K562 (cell line): ENCODE measurements around the gene PRKD2. TPM values are rescaled to one million over a fixed set of nuclear protein-coding genes. Genes with fewer than 3 reads are reported as not detected.
A peak's percentile ranks its signal among the peaks of the same experiment; 100 is the strongest.

Source experiments
- C11orf30 ChIP-seq: fragments of 450-650 bp; IDR thresholded peaks from 2 replicates; pipeline ENCODE4 v1.6.1; 2016; ENCODE audit warnings: low read depth, mild to moderate bottlenecking
- CCNT2 ChIP-seq: IDR thresholded peaks from 2 replicates; pipeline ENCODE4 v1.6.1; 2011; ENCODE audit warnings: borderline replicate concordance, low read depth, mild to moderate bottlenecking, moderate library complexity, mixed read lengths, low read length; ENCODE audit not compliant: insufficient read length; ENCODE audit errors: extremely low read depth
- CHD2 ChIP-seq: IDR thresholded peaks from 2 replicates; pipeline ENCODE4 v1.6.1; 2011; ENCODE audit warnings: low read depth, low read length
- DLX4 ChIP-seq: fragments of 250-450 bp; sonication (Bioruptor Pico); IDR thresholded peaks from 2 replicates; pipeline ENCODE4 v1.6.1; 2021; ENCODE audit warnings: mild to moderate bottlenecking
- EHMT2 ChIP-seq: fragments of 450-650 bp; IDR thresholded peaks from 2 replicates; pipeline ENCODE4 v1.6.1; 2018; ENCODE audit warnings: antibody characterized with exemption
- FOXK2 ChIP-seq, 2 experiments: fragments of 450-650 bp; IDR thresholded peaks in 1 of 2; conservative IDR thresholded peaks in 1 of 2; 2 replicates each; pipeline ENCODE4 v1.6.1; 2016; ENCODE audit warnings: low read depth in 2 of 2, mild to moderate bottlenecking in 1 of 2
- FOXO4 ChIP-seq: fragments of 450-650 bp; formaldehyde crosslinking; IDR thresholded peaks from 2 replicates; pipeline ENCODE4 v1.4.0; 2020; ENCODE audit warnings: mild to moderate bottlenecking, moderate library complexity
- KAT8 ChIP-seq: fragments of 450-650 bp; IDR thresholded peaks from 2 replicates; pipeline ENCODE4 v1.6.1; 2016; ENCODE audit warnings: low read depth, mild to moderate bottlenecking
- KHSRP ChIP-seq: fragments of 450-650 bp; IDR thresholded peaks from 2 replicates; pipeline ENCODE4 v1.6.1; 2017
- MAFF ChIP-seq: IDR thresholded peaks from 2 replicates; pipeline ENCODE4 v1.6.1; 2012; ENCODE audit warnings: low read length, improper control_type of control experiment
- MED1 ChIP-seq: sonication (generic); formaldehyde crosslinking; IDR thresholded peaks from 2 replicates; pipeline ENCODE4 v1.8.1; 2023; ENCODE audit warnings: missing genetic modification reagents, borderline replicate concordance
- MIER1 ChIP-seq: fragments of 450-650 bp; IDR thresholded peaks from 2 replicates; pipeline ENCODE4 v1.6.1; 2016; ENCODE audit warnings: antibody characterized with exemption, mild to moderate bottlenecking, low read depth
- NKRF ChIP-seq: fragments of 450-650 bp; IDR thresholded peaks from 2 replicates; pipeline ENCODE4 v1.6.1; 2016; ENCODE audit warnings: borderline replicate concordance
- PHF21A ChIP-seq: fragments of 450-650 bp; IDR thresholded peaks from 2 replicates; pipeline ENCODE4 v1.6.1; 2017; ENCODE audit warnings: low read depth, borderline replicate concordance
- POLR3G ChIP-seq: IDR thresholded peaks from 2 replicates; pipeline ENCODE4 v1.6.1; 2011; ENCODE audit not compliant: insufficient read length, insufficient replicate concordance; ENCODE audit errors: extremely low read depth
- RBM14 ChIP-seq: fragments of 200-400 bp; formaldehyde crosslinking; IDR thresholded peaks from 2 replicates; pipeline ENCODE4 v1.6.1; 2018; ENCODE audit warnings: low read depth, mild to moderate bottlenecking, low read length, moderate library complexity, borderline replicate concordance; ENCODE audit not compliant: insufficient read depth
- RNF2 ChIP-seq: sonication (generic); IDR thresholded peaks from 2 replicates; pipeline ENCODE4 v1.6.1; 2016
- TFE3 ChIP-seq: fragments of 450-650 bp; formaldehyde crosslinking; IDR thresholded peaks from 2 replicates; pipeline ENCODE4 v1.4.0; 2020; ENCODE audit warnings: mild to moderate bottlenecking, mixed read lengths
- USF2 ChIP-seq: sonication (generic); formaldehyde crosslinking; IDR thresholded peaks from 2 replicates; pipeline ENCODE4 v1.5.0; 2020; ENCODE audit warnings: missing genetic modification reagents
- ZKSCAN3 ChIP-seq: fragments of 250-450 bp; sonication (Bioruptor Pico); IDR thresholded peaks from 2 replicates; pipeline ENCODE4 v1.4.0; 2020
- ZNF668 ChIP-seq: fragments of 250-450 bp; sonication (Bioruptor Pico); IDR thresholded peaks from 2 replicates; pipeline ENCODE4 v1.8.0; 2022; ENCODE audit warnings: mild to moderate bottlenecking, inconsistent platforms
- ZNF695 ChIP-seq: fragments of 450-650 bp; formaldehyde crosslinking; IDR thresholded peaks from 2 replicates; pipeline ENCODE4 v1.4.0; 2020; ENCODE audit warnings: mild to moderate bottlenecking, moderate library complexity
- polyA plus RNA-seq, 8 experiments: library from polyadenylated mRNA; depleted of rRNA in 4 of 8; stranded (reverse) in 5 of 8; unstranded in 3 of 8; fragments of >200 nt; fragmentation: Nextera tagmentation in 2 of 8; fragmentation: Illumina TruSeq in 1 of 8; extraction: Ambion mirVana in 2 of 8; extraction: Trizol in 1 of 8; gene quantifications; 2 replicates each; pipeline versions ENCODE4 v1.2.1 to v1.2.3, GENCODE V29; 2011 to 2014; ENCODE audit warnings: inconsistent platforms in 1 of 8, missing spikeins in 1 of 8
- total RNA-seq, 7 experiments: library from RNA; depleted of rRNA in 6 of 7; stranded (reverse); fragments of >200 nt in 6 of 7; fragmentation: Illumina TruSeq in 2 of 7; extraction: Trizol in 2 of 7; gene quantifications; 2 replicates each; pipeline versions ENCODE4 v1.2.1 to v1.2.3, GENCODE V29; 2011 to 2021; ENCODE audit warnings: low replicate concordance in 1 of 7
- TF ChIP-seq, protein P1 (sequence below): fragments of 250-450 bp; sonication (Bioruptor Pico); IDR thresholded peaks from 2 replicates; pipeline ENCODE4 v1.5.0; 2021

PRKD2 gene
- total and polyA plus RNA-seq, 9 of the 15 experiments (the other 6 are each of a cell fraction or from before 2014, with no cell fraction given), result 1.8 to 60.0 (median 15.0) TPM

DNA sequence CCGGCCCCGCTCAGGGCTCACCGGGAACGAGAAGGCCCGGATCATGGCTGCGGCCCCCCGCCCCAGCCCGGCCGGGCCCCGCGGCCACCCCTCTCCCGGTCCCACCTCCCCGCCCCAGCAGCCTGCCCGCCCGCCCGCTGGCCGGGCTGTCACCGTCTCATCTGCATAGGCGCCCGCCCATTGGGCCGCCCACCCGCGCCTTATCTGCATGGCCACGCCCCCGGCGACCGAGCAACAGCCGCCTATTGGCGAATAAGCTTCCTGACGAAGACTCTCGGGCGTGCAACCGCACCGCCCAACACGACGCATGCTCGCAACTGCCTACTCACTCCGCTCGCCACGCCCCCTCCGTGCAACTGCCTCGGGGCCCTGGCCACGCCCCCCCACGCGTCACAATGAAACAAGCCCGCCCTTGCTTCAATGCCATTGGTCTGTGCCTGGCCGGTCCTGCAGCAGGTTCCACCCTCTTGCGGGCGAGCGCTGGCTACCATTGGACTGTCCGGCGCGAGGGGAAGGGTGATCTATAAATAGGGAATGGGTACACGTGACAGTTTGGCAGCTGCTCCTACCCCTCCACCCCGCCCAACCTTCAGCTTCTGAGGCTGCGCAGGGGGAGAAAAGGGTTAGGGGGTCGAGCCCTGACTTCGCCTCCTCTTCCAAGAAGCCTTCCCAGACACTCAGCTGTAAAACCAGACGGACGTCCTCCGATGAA, 55.7 kb downstream of the PRKD2 start, which contains the start of gene DACT3 (continued):
- TF ChIP-seq FOXK2 (conservative IDR thresholded peaks at IDR 0.05 in 1 of 2, IDR thresholded peaks at IDR 0.05 in 1 of 2; ENCODE audit: low read depth in 2 of 2) (peak; percentile 96 to 98), NKRF (peak; percentile 55; the same call in 1 of the 2 replicates), MIER1 (no peak), FOXO4 (CRISPR knock-in tag) (no peak), PHF21A (no peak), ZNF668 (CRISPR knock-in tag) (no peak), RBM14 (no peak), CHD2 (0 out of 2 replicates have a peak, but pooled peaks have one; percentile 22), TFE3 (peak; percentile 46), POLR3G (no peak), RNF2 (no peak), DLX4 (CRISPR knock-in tag) (no peak), CCNT2 (peak; percentile 74), EHMT2 (no peak), ZKSCAN3 (CRISPR knock-in tag) (no peak), KHSRP (no peak), MED1 (no peak), C11orf30 (no peak; the same call in 1 of the 2 replicates), MAFF (no peak), ZNF695 (CRISPR knock-in tag) (no peak), USF2 (peak; percentile 80), KAT8 (no peak)
- TF ChIP-seq, protein P1, sequence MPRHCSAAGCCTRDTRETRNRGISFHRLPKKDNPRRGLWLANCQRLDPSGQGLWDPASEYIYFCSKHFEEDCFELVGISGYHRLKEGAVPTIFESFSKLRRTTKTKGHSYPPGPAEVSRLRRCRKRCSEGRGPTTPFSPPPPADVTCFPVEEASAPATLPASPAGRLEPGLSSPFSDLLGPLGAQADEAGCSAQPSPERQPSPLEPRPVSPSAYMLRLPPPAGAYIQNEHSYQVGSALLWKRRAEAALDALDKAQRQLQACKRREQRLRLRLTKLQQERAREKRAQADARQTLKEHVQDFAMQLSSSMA (CRISPR knock-in tag), result no peak
